ENCODE results near the gene KAZN. TPM values are rescaled to one million over a fixed set of nuclear protein-coding genes. Genes with fewer than 3 reads are reported as not detected.

The KAZN gene
- total RNA-seq, 1 experiment from 2014 or later: 2.4 TPM

DNA sequence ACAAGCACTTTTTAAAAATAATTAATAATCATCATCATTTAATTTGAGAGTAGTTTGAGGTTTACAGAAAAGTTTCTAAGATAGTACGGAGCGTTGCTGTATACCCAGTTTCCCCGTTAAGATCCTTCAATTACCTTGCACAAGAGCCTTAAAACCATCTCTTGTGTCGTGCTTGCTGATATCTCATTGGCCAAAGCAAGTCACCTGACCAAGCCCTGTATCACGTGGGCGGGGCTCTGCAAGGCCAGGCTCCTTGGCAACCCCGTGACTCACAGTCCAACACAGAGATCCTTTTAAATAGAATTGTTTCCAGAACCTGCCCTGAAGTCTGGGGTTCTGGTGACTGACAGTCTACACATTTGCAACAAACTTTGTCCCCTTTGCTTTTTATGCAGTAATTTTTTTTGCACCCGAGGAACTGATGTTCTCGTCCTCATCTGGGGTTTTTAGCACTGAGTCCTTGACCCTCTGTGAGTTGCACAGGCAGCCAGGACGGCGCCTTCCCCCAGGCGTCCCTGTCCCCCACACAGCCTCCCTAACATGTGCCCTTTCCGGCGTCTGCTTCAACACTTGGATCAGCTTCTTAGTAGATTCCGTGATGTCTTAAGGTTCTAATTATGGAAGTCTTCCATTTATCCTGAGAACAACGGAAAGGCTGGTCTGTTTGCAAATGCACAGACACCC, 371.8 kb downstream of the KAZN start:
- DNase-seq: peak; percentile 55 to 67
- H3K36me3 ChIP-seq (ENCODE audit: control insufficient read depth, insufficient read depth, low read length): no peaks in the 10 kb centered on the region
- Mint-ChIP-seq H3K9me3 (ENCODE audit: unreplicated experiment) (peaks cover 16% of the 10 kb centered on the region), H3K27me3 (ENCODE audit: insufficient read depth, unreplicated experiment) (no peaks in the 10 kb centered on the region), H3K36me3 (ENCODE audit: insufficient read depth, unreplicated experiment) (no peaks in the 10 kb centered on the region), H3K27ac (ENCODE audit: unreplicated experiment) (no peak overlapping the region), H3K4me3 (ENCODE audit: unreplicated experiment) (no peak overlapping the region), H3K4me1 (ENCODE audit: low read depth, unreplicated experiment) (no peaks in the 10 kb centered on the region)
- H3K27me3 ChIP-seq (replicated peaks; ENCODE audit: control insufficient read depth, insufficient read depth, low read length): no peaks in the 10 kb centered on the region
- H3K9me3 ChIP-seq: no peaks in the 10 kb centered on the region
- H3K4me1 ChIP-seq: no peaks in the 10 kb centered on the region
- no TSS peak for BruUV-seq (replicated peaks)
- no peak overlapping the region for H3K4me3 ChIP-seq (ENCODE audit: low read depth, low read length)
- POLR2A ChIA-PET: no interaction called here
- TF ChIP-seq, protein P1, sequence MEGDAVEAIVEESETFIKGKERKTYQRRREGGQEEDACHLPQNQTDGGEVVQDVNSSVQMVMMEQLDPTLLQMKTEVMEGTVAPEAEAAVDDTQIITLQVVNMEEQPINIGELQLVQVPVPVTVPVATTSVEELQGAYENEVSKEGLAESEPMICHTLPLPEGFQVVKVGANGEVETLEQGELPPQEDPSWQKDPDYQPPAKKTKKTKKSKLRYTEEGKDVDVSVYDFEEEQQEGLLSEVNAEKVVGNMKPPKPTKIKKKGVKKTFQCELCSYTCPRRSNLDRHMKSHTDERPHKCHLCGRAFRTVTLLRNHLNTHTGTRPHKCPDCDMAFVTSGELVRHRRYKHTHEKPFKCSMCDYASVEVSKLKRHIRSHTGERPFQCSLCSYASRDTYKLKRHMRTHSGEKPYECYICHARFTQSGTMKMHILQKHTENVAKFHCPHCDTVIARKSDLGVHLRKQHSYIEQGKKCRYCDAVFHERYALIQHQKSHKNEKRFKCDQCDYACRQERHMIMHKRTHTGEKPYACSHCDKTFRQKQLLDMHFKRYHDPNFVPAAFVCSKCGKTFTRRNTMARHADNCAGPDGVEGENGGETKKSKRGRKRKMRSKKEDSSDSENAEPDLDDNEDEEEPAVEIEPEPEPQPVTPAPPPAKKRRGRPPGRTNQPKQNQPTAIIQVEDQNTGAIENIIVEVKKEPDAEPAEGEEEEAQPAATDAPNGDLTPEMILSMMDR (IDR thresholded peaks at IDR 0.05; ENCODE audit: insufficient read depth in 1 of 2, low read depth in 1 of 2, low read length in 1 of 2, severe bottlenecking in 1 of 2, unreplicated experiment in 1 of 2): no peak
- intact Hi-C loops (cut with micrococcal nuclease; ENCODE audit: unreplicated experiment): no loop called here
- CTCF ChIA-PET: no interaction called here

DNA sequence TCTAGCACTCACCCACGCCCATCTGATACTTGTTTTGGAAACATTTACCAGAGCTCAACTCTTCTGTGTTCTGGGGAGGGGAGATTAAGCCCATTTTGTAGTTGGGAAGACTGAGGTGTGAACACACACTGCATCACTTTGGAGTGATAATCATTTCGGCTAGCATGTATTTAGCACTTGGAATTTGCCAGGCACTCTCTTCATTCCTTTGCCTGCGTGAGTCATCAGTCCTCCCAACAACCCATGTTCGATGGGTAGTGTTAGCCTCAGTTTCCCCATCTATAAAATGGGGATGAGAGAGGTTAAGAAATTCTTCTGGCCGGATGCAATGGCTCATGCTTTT, 372.3 kb downstream of the KAZN start:
- ChIA-PET POLR2A (no interaction called here), CTCF (no interaction called here)
- H3K9me3 ChIP-seq: no peaks in the 10 kb centered on the region
- DNase-seq: no peak
- H3K4me3 ChIP-seq (ENCODE audit: low read depth, low read length): no peak overlapping the region
- Mint-ChIP-seq H3K4me3 (ENCODE audit: unreplicated experiment) (no peak overlapping the region), H3K4me1 (ENCODE audit: low read depth, unreplicated experiment) (no peaks in the 10 kb centered on the region), H3K9me3 (ENCODE audit: unreplicated experiment) (peaks cover 16% of the 10 kb centered on the region), H3K36me3 (ENCODE audit: insufficient read depth, unreplicated experiment) (no peaks in the 10 kb centered on the region), H3K27me3 (ENCODE audit: insufficient read depth, unreplicated experiment) (no peaks in the 10 kb centered on the region), H3K27ac (ENCODE audit: unreplicated experiment) (no peak overlapping the region)
- H3K36me3 ChIP-seq (ENCODE audit: control insufficient read depth, insufficient read depth, low read length): no peaks in the 10 kb centered on the region
- intact Hi-C loops (cut with micrococcal nuclease; ENCODE audit: unreplicated experiment): no loop called here
- TF ChIP-seq, protein P1 (IDR thresholded peaks at IDR 0.05; ENCODE audit: insufficient read depth in 1 of 2, low read depth in 1 of 2, low read length in 1 of 2, severe bottlenecking in 1 of 2, unreplicated experiment in 1 of 2): no peak
- H3K27me3 ChIP-seq (replicated peaks; ENCODE audit: control insufficient read depth, insufficient read depth, low read length): no peaks in the 10 kb centered on the region
- BruUV-seq (replicated peaks): no TSS peak
- H3K4me1 ChIP-seq: no peaks in the 10 kb centered on the region

DNA sequence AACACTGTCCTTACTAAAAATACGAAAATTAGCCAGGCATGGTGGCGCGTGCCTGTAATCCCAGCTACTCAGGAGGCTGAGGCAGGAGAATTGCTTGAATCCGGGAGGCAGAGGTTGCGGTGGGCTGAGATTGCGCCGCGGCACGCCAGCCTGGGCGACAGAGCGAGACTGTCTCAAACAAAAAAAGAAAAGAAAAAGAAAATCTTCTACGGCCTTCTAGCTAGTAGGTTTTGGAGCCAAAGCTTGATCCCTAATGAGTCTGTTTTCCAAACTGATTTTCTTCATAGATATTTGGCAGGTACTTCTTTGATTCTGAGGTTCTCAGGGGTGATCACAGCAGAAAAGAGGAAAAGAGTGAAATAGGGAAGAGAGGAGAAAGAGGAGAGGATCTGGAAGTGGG, 372.7 kb downstream of the KAZN start:
- H3K27me3 Mint-ChIP-seq (ENCODE audit: insufficient read depth, unreplicated experiment): no peaks in the 10 kb centered on the region
- H3K27ac Mint-ChIP-seq (ENCODE audit: unreplicated experiment): no peak overlapping the region
- no peaks in the 10 kb centered on the region for H3K4me1 ChIP-seq
- DNase-seq: no peak
- POLR2A ChIA-PET: no interaction called here
- H3K4me3 Mint-ChIP-seq (ENCODE audit: unreplicated experiment): no peak overlapping the region
- CTCF ChIA-PET: no interaction called here
- TF ChIP-seq, protein P1 (IDR thresholded peaks at IDR 0.05; ENCODE audit: insufficient read depth in 1 of 2, low read depth in 1 of 2, low read length in 1 of 2, severe bottlenecking in 1 of 2, unreplicated experiment in 1 of 2): no peak
- H3K36me3 Mint-ChIP-seq (ENCODE audit: insufficient read depth, unreplicated experiment): no peaks in the 10 kb centered on the region
- H3K9me3 Mint-ChIP-seq (ENCODE audit: unreplicated experiment): peaks cover 16% of the 10 kb centered on the region
- intact Hi-C loops (cut with micrococcal nuclease; ENCODE audit: unreplicated experiment): no loop called here
- no peaks in the 10 kb centered on the region for H3K27me3 ChIP-seq (replicated peaks; ENCODE audit: control insufficient read depth, insufficient read depth, low read length)
- no peaks in the 10 kb centered on the region for H3K9me3 ChIP-seq
- no TSS peak for BruUV-seq (replicated peaks)
- no peak overlapping the region for H3K4me3 ChIP-seq (ENCODE audit: low read depth, low read length)
- no peaks in the 10 kb centered on the region for H3K4me1 Mint-ChIP-seq (ENCODE audit: low read depth, unreplicated experiment)
- H3K36me3 ChIP-seq (ENCODE audit: control insufficient read depth, insufficient read depth, low read length): no peaks in the 10 kb centered on the region

All from Caco-2 (cell line).